Thyroid gland (tissue), 4 donors: ENCODE results near the gene SHISAL1. TPM values are rescaled to one million over a fixed set of nuclear protein-coding genes. Genes with fewer than 3 reads are reported as not detected.

ENCODE experiments used
- DNase-seq, 2 donors: peaks; one replicate each; pipeline ENCODE4 v3.0.0-alpha.2; 2019
- H3K27ac ChIP-seq, 3 donors: fragments of 200-600 bp; sonication (generic); 1 replicate in 2 of 3; 2 replicates in 1 of 3; pipeline ENCODE4 v1.5.1; 2016 to 2019; ENCODE audit warnings: mild to moderate bottlenecking in 1 of 3, moderate library complexity in 1 of 3
- H3K27me3 ChIP-seq: fragments of 200-600 bp; sonication (generic); one replicate; pipeline ENCODE4 v1.5.1; 2019
- H3K36me3 ChIP-seq, 2 donors: fragments of 200-600 bp; sonication (generic); one replicate each; pipeline ENCODE4 v1.5.1; 2016 to 2019
- H3K4me1 ChIP-seq, 2 donors: fragments of 200-600 bp; sonication (generic); one replicate each; pipeline ENCODE4 v1.5.1; 2017 to 2019
- H3K4me3 ChIP-seq, 3 donors: fragments of 200-600 bp; sonication (generic); replicated peaks in 1 of 3; 1 replicate in 2 of 3; 2 replicates in 1 of 3; pipeline ENCODE4 v1.5.1; 2016; ENCODE audit warnings: mild to moderate bottlenecking in 1 of 3
- H3K9me3 ChIP-seq: fragments of 200-600 bp; sonication (generic); one replicate; pipeline ENCODE4 v1.5.1; 2017
- CTCF ChIP-seq, 6 experiments: fragments of 200-600 bp in 3 of 6; fragments of 450-650 bp in 3 of 6; sonication (generic) in 3 of 6; IDR thresholded peaks; one replicate each; pipeline ENCODE4 v1.5.1; 2016 to 2019; ENCODE audit warnings: antibody characterized with exemption in 6 of 6, mild to moderate bottlenecking in 2 of 6, inconsistent platforms in 1 of 6, moderate library complexity in 1 of 6
- POLR2A ChIP-seq, 2 donors: fragments of 450-650 bp; IDR thresholded peaks; one replicate each; pipeline ENCODE4 v1.6.1; 2017; ENCODE audit warnings: antibody characterized with exemption in 2 of 2, mild to moderate bottlenecking in 2 of 2, moderate library complexity in 1 of 2
- WGBS, 2 donors: methylation state at CpG; one replicate each; pipeline ENCODE4 v1.1.5; 2017; 5-methylcytosine and 5-hydroxymethylcytosine counted together
- intact Hi-C: fragments of 100-400 bp; cut with DNase I; formaldehyde crosslinking; loops from one replicate; pipeline ENCODE4 v1.15.1; 2023
- total RNA-seq, 4 donors: library from RNA; depleted of rRNA; stranded (reverse); fragments of >200 nt; gene quantifications; one replicate each; pipeline ENCODE4 v1.2.3, GENCODE V29; 2016

Gene SHISAL1
- total RNA-seq, 4 donors from 2014 or later, result 0.22 to 1.9 (median 1.0) TPM

DNA sequence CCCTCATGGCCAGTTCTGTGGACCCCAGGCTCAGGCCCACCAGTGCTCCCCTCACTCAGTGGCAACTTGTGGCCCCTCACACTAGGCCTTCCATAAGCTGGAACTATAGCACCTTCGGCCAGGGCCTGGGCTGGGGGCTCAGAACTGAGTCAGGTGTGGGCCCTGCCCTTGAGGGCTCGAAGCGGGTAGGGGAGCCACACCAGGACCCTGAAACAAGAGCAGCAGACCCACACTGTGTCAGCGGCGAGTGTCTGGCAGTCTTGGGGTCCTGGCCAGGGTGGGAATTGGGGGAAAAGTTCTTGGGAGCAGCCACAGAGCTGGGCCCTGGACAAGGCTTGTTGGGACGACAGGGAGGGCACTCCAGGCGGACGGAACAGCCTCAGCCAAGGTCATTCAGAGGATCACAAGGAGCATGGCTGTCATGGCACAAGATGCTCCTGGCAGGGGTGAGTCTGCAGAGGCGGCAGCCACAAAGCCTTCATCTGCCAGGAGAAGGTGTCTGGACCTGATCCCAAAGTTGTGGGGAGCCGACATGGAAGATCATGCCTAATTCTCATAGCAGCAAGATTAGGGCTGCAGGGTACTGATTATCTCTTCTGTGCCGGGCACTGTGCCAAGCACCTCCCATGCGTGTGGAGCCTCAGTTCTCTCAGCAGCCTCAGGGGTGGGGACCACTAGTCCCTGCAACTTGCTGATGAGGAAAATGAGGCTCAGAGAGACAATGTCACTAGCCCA, 50.7 kb downstream of the SHISAL1 start:
- no peaks in the 10 kb centered on the region for H3K4me1 ChIP-seq
- intact Hi-C loops, result no loop called here

DNA sequence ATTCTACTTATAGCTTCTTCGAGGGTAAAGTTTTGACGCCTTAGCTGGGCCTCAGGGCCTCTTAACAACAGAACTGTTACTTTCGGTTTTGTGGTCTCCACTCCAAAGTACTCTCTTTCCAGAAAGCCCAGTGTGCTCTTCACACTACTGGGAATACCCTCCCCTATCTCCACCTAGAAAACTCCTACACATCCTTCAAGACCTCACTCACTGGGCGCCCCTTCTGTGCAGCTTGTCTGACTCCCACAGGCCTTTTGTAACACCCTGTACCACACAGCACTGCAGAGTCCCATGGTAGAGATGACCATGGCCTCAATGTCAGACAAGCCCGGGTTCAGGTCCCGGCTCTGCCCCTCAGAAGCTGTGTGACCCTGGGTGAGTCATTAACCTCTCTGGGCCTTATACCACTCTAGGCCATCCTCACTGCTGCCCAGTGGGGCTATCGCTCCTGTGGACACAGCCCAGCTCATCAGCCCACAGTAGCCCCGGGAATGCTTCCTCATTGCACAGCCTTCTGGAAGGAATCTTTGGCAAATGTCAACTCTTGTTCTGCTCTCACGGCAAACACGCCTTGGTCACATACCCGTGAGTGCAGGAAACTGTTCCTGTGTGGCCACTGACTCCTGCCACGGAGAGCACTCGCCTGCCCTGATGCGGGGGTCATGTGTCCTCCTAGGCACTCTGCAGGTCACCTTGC, 51.4 kb downstream of the SHISAL1 start:
- Histone ChIP-seq H3K27ac (no peak overlapping the region), H3K9me3 (no peaks in the 10 kb centered on the region), H3K27me3 (no peaks in the 10 kb centered on the region), H3K36me3 (no peaks in the 10 kb centered on the region), H3K4me1 (no peaks in the 10 kb centered on the region), H3K4me3 (no peak overlapping the region)
- WGBS, 2 donors, result 74 to 90% methylated on average over 14 of the region's 14 CpGs
- DNase-seq, result no peak
- intact Hi-C loops, result no loop called here
- no peak for TF ChIP-seq CTCF (IDR thresholded peaks at IDR 0.05)
- no peak for TF ChIP-seq POLR2A (IDR thresholded peaks at IDR 0.05)

More for the DNA sequence above, 50.7 kb downstream of the SHISAL1 start:
- DNase-seq, result no peak
- WGBS, 2 donors, result 87 to 89% methylated on average over 6 to 7 of the region's 12 CpGs
- TF ChIP-seq CTCF (IDR thresholded peaks at IDR 0.05) (no peak), POLR2A (IDR thresholded peaks at IDR 0.05) (no peak)
- Histone ChIP-seq H3K36me3 (no peaks in the 10 kb centered on the region), H3K9me3 (no peaks in the 10 kb centered on the region), H3K27ac (no peak overlapping the region), H3K27me3 (no peaks in the 10 kb centered on the region), H3K4me3 (no peak overlapping the region)

DNA sequence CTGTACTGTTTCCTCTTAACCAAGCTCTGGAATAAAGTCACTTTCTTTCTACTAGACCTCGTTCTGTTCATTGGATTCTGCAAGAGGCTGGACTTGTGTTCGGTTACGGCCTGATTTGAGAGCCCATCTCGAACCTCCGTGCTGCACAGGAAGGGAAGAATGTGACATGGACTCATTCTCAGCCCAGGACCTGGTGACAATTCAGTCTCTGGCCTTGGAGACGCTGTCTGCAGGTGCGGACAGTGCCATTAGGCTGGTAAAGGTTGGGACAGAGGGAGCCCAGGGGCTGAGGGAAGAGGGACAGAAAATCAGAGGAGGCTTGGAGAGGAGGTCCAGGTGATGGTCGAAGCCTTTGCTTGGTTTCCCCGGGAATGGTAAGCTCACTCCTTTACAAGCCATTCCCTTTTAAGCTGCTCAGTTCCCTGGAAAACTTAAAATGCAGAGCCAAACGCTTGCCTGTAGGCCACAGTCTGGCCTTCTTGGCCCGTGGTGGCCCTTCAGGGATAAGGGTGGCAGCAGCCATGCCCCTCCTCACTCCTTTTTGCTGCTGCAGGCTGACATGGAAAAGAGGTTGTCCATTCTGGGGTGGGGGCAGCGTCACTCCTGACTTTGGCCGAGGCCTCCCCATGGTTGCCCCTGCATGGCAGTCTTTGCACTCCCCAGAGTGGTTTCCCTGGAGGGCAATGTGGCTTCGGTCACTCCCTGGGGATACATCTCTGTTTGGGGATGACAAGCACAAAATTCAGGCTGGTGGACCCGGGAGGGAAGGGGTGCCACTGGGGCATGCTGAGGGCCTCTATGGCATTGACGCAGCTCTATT, 52.3 kb downstream of the SHISAL1 start:
- 80 to 84% methylated on average over 16 of the region's 16 CpGs for WGBS, 2 donors
- Histone ChIP-seq H3K27ac (no peak overlapping the region), H3K27me3 (no peaks in the 10 kb centered on the region), H3K4me3 (no peak overlapping the region), H3K36me3 (no peaks in the 10 kb centered on the region), H3K4me1 (no peaks in the 10 kb centered on the region), H3K9me3 (no peaks in the 10 kb centered on the region)
- intact Hi-C loops, result no loop called here
- no peak for TF ChIP-seq CTCF (IDR thresholded peaks at IDR 0.05)
- TF ChIP-seq POLR2A (IDR thresholded peaks at IDR 0.05), result no peak
- no peak for DNase-seq

DNA sequence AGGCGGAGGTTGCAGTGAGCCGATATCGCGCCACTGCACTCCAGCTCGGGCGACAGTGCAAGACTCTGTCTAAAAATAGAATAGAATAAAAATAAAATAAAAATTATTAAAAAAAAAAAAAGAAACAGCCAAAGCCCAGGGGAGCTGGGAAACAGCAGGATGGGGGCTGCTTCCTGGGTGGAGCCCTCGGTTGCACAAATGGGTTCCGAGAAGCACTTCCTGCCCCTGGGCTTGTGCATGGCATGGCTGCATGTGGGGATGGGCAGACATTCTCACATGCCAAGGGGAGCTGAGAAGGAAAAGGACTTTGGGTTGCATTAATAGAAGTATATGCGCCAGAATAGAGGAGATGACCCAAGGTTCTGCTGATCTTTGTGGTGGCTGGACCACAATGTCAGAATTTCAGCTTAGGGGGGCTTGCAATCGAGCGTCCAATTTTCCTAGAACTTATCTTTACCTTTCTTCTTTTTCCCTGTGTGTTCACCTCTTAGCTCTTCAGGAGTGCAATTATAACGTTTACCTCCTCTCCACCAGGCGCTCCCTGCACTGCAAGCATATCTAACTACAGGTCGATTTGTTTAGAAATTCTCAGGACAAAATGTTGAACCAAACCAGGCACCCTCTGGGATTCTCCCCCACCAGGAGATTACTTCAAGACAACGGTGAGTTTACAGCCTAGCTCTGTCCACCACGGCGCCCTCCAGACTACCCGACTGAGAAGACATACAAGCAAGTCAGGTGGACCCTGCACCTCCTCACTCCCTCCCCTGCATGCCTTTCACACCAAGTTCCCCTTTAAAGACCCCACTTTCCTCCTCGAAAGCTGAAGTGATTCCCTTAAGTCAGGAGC, 53.2 kb downstream of the SHISAL1 start:
- no peaks in the 10 kb centered on the region for H3K27me3 ChIP-seq
- H3K27ac ChIP-seq, result no peak overlapping the region
- no peak for TF ChIP-seq CTCF (IDR thresholded peaks at IDR 0.05)
- no peak for TF ChIP-seq POLR2A (IDR thresholded peaks at IDR 0.05)
- no peak for DNase-seq
- no peaks in the 10 kb centered on the region for H3K36me3 ChIP-seq
- no peak overlapping the region for H3K4me3 ChIP-seq
- no peaks in the 10 kb centered on the region for H3K9me3 ChIP-seq
- H3K4me1 ChIP-seq, result no peaks in the 10 kb centered on the region
- intact Hi-C loops, result no loop called here
- 75 to 77% methylated on average over 19 of the region's 19 CpGs for WGBS, 2 donors
